Osteocyte (in vitro differentiated cells): ENCODE measurements around the gene ARHGEF40. TPM values are rescaled to one million over a fixed set of nuclear protein-coding genes. Genes with fewer than 3 reads are reported as not detected.
A peak's percentile ranks its signal among the peaks of the same experiment; 100 is the strongest.

Experiments used
- DNase-seq: peaks from one replicate; pipeline ENCODE4 v3.0.0; 2021; ENCODE audit warnings: mixed read lengths; ENCODE audit not compliant: unreplicated experiment; ENCODE audit errors: extremely low spot score
- H3K27ac Mint-ChIP-seq: one replicate; pipeline ENCODE4 v1.8.0; 2021; ENCODE audit warnings: mild to moderate bottlenecking, mixed read lengths; ENCODE audit not compliant: unreplicated experiment
- H3K27me3 Mint-ChIP-seq: one replicate; pipeline ENCODE4 v1.8.0; 2021; ENCODE audit warnings: mixed read lengths; ENCODE audit not compliant: unreplicated experiment
- H3K36me3 Mint-ChIP-seq: one replicate; pipeline ENCODE4 v1.8.0; 2021; ENCODE audit warnings: mixed read lengths; ENCODE audit not compliant: unreplicated experiment
- H3K4me1 Mint-ChIP-seq: one replicate; pipeline ENCODE4 v1.8.0; 2021; ENCODE audit warnings: mixed read lengths; ENCODE audit not compliant: unreplicated experiment
- H3K4me3 Mint-ChIP-seq: one replicate; pipeline ENCODE4 v1.8.0; 2021; ENCODE audit warnings: mild to moderate bottlenecking, moderate library complexity, mixed read lengths; ENCODE audit not compliant: unreplicated experiment
- H3K9me3 Mint-ChIP-seq: one replicate; pipeline ENCODE4 v1.8.0; 2021; ENCODE audit warnings: mixed read lengths; ENCODE audit not compliant: unreplicated experiment
- CTCF ChIP-seq: fragments of 200-600 bp; sonication (generic); IDR thresholded peaks from 2 replicates; pipeline ENCODE4 v1.5.0; 2021; ENCODE audit warnings: antibody characterized with exemption, mild to moderate bottlenecking, moderate library complexity
- total RNA-seq: library from RNA; stranded (reverse); gene quantifications from 2 replicates; pipeline ENCODE4 v1.2.1, GENCODE V29; 2021

The ARHGEF40 gene
- total RNA-seq, 1 donor from 2014 or later = 139 TPM

- H3K9me3 Mint-ChIP-seq = no peaks in the 10 kb centered on the region
- DNase-seq = no peak
- no peaks in the 10 kb centered on the region for H3K36me3 Mint-ChIP-seq
- no peak for TF ChIP-seq CTCF
- H3K27me3 Mint-ChIP-seq = peaks cover 39% of the 10 kb centered on the region
- H3K4me1 Mint-ChIP-seq = peaks cover 9% of the 10 kb centered on the region
- H3K27ac Mint-ChIP-seq = no peak within 1 kb of the TSS
- H3K4me3 Mint-ChIP-seq = peak within 1 kb of the TSS; percentile 78
These were observed 45.3 kb upstream of the ARHGEF40 start, which contains the start of gene NDRG2 for GRCh38 chr14:21024585-21025370. NDRG2 (minus strand) TSS chr14:21025061; CDS start chr14:21023315, 1,746 bp downstream.

GRCh38 chr14:21025371-21026273, 44.5 kb upstream of the ARHGEF40 start:
- no peak for TF ChIP-seq CTCF
- Mint-ChIP-seq H3K4me1 (peaks cover 9% of the 10 kb centered on the region), H3K9me3 (no peaks in the 10 kb centered on the region), H3K36me3 (no peaks in the 10 kb centered on the region), H3K27me3 (peaks cover 42% of the 10 kb centered on the region), H3K4me3 (peak overlapping the region; percentile 78), H3K27ac (no peak overlapping the region)
- no peak for DNase-seq

- H3K4me1 Mint-ChIP-seq = peaks cover 9% of the 10 kb centered on the region
- no peak for DNase-seq
- no peak for TF ChIP-seq CTCF
- no peak overlapping the region for H3K27ac Mint-ChIP-seq
- H3K36me3 Mint-ChIP-seq = no peaks in the 10 kb centered on the region
- H3K27me3 Mint-ChIP-seq = peaks cover 39% of the 10 kb centered on the region
- peak overlapping the region; percentile 8 for H3K4me3 Mint-ChIP-seq
- H3K9me3 Mint-ChIP-seq = no peaks in the 10 kb centered on the region
These were observed 43.7 kb upstream of the ARHGEF40 start for GRCh38 chr14:21026274-21026987.

- Mint-ChIP-seq H3K27ac (no peak overlapping the region), H3K36me3 (no peaks in the 10 kb centered on the region), H3K9me3 (no peaks in the 10 kb centered on the region), H3K27me3 (peaks cover 42% of the 10 kb centered on the region), H3K4me1 (peaks cover 9% of the 10 kb centered on the region), H3K4me3 (no peak overlapping the region)
- DNase-seq = no peak
- no peak for TF ChIP-seq CTCF
These were observed 43.2 kb upstream of the ARHGEF40 start for GRCh38 chr14:21026988-21027315.
